K562 (cell line): ENCODE data around the gene SH3D21. TPM values are rescaled to one million over a fixed set of nuclear protein-coding genes. Genes with fewer than 3 reads are reported as not detected.

ENCODE experiments used
- ARID3A ChIP-seq: IDR thresholded peaks from 2 replicates; pipeline ENCODE4 v1.6.1; 2012; ENCODE audit warnings: low read depth, low read length, improper control_type of control experiment, borderline replicate concordance
- CBX3 ChIP-seq, 2 experiments: IDR thresholded peaks; 1 replicate in 1 of 2; 2 replicates in 1 of 2; pipeline ENCODE4 v1.6.1; 2012; ENCODE audit warnings: inconsistent platforms in 2 of 2, low read length in 2 of 2, borderline replicate concordance in 1 of 2, control low read depth in 1 of 2
- GABPB1 ChIP-seq: sonication (generic); formaldehyde crosslinking; IDR thresholded peaks from 2 replicates; pipeline ENCODE4 v1.8.0; 2022; ENCODE audit warnings: mild to moderate bottlenecking, missing genetic modification reagents
- GMEB1 ChIP-seq: fragments of 250-450 bp; sonication (Bioruptor Pico); IDR thresholded peaks from 2 replicates; pipeline ENCODE4 v1.4.0; 2020; ENCODE audit warnings: mild to moderate bottlenecking
- GTF2E2 ChIP-seq: fragments of 200-800 bp; sonication (Bioruptor generic); IDR thresholded peaks from 2 replicates; pipeline ENCODE4 v1.6.1; 2016; ENCODE audit warnings: missing genetic modification characterization, missing compliant biosample characterization
- KDM1A ChIP-seq, 2 experiments: fragments of 450-650 bp; IDR thresholded peaks; 2 replicates each; pipeline ENCODE4 v1.6.1; 2016; ENCODE audit warnings: mild to moderate bottlenecking in 2 of 2
- MAFK ChIP-seq: IDR thresholded peaks from 2 replicates; pipeline ENCODE4 v1.6.1; 2011; ENCODE audit warnings: low read length, improper control_type of control experiment
- MED1 ChIP-seq: sonication (generic); formaldehyde crosslinking; IDR thresholded peaks from 2 replicates; pipeline ENCODE4 v1.8.1; 2023; ENCODE audit warnings: missing genetic modification reagents, borderline replicate concordance
- MEF2D ChIP-seq: conservative IDR thresholded peaks from 2 replicates; pipeline ENCODE4 v1.6.1; 2016; ENCODE audit warnings: low read depth, missing genetic modification characterization, missing compliant biosample characterization
- NFIX ChIP-seq: fragments of 250-450 bp; sonication (Bioruptor Pico); IDR thresholded peaks from 2 replicates; pipeline ENCODE4 v1.4.0; 2020; ENCODE audit warnings: low read depth, mild to moderate bottlenecking, moderate library complexity
- SMC3 ChIP-seq: conservative IDR thresholded peaks from 2 replicates; pipeline ENCODE4 v1.6.1; 2011; ENCODE audit warnings: low read depth, low read length, improper control_type of control experiment; ENCODE audit not compliant: insufficient read depth
- STAG1 ChIP-seq: sonication (generic); formaldehyde crosslinking; IDR thresholded peaks from 2 replicates; pipeline ENCODE4 v1.5.0; 2020; ENCODE audit warnings: missing genetic modification reagents, borderline replicate concordance
- ZMIZ1 ChIP-seq, 2 experiments: fragments of 150-350 bp in 1 of 2; IDR thresholded peaks; 2 replicates each; pipeline ENCODE4 v1.6.1; 2012 to 2016; ENCODE audit warnings: low read depth in 2 of 2, low read length in 2 of 2, mild to moderate bottlenecking in 1 of 2, moderate library complexity in 1 of 2
- ZNF134 ChIP-seq: fragments of 250-450 bp; sonication (Bioruptor Pico); conservative IDR thresholded peaks from 2 replicates; pipeline ENCODE4 v1.4.0; 2020
- polyA plus RNA-seq, 8 experiments: library from polyadenylated mRNA; depleted of rRNA in 4 of 8; stranded (reverse) in 5 of 8; unstranded in 3 of 8; fragments of >200 nt; fragmentation: Nextera tagmentation in 2 of 8; fragmentation: Illumina TruSeq in 1 of 8; extraction: Ambion mirVana in 2 of 8; extraction: Trizol in 1 of 8; gene quantifications; 2 replicates each; pipeline versions ENCODE4 v1.2.1 to v1.2.3, GENCODE V29; 2011 to 2014; ENCODE audit warnings: inconsistent platforms in 1 of 8, missing spikeins in 1 of 8
- total RNA-seq, 7 experiments: library from RNA; depleted of rRNA in 6 of 7; stranded (reverse); fragments of >200 nt in 6 of 7; fragmentation: Illumina TruSeq in 2 of 7; extraction: Trizol in 2 of 7; gene quantifications; 2 replicates each; pipeline versions ENCODE4 v1.2.1 to v1.2.3, GENCODE V29; 2011 to 2021; ENCODE audit warnings: low replicate concordance in 1 of 7
- TF ChIP-seq, protein P1 (sequence below): fragments of 450-650 bp; formaldehyde crosslinking; IDR thresholded peaks from 2 replicates; pipeline ENCODE4 v1.4.0; 2020; ENCODE audit warnings: mild to moderate bottlenecking, moderate library complexity
- TF ChIP-seq, protein P2 (sequence below): sonication (generic); formaldehyde crosslinking; IDR thresholded peaks from 2 replicates; pipeline ENCODE4 v1.8.1; 2023; ENCODE audit warnings: mild to moderate bottlenecking, missing genetic modification reagents

The SH3D21 gene
- total and polyA plus RNA-seq, 9 of the 15 experiments (the other 6 are each of a cell fraction or from before 2014, with no cell fraction given): 0.01 to 4.7 (median 1.8) TPM

GRCh38 chr1:36369061-36369861 is 63.1 kb downstream of the SH3D21 start (continued):
- TF ChIP-seq GMEB1 (CRISPR knock-in tag) (no peak), SMC3 (peak; percentile 76), MAFK (no peak), STAG1 (CRISPR knock-in tag) (no peak), ZNF134 (CRISPR knock-in tag) (no peak), CBX3 (IDR thresholded peaks at IDR 0.05; ENCODE audit: borderline replicate concordance in 1 of 2, low read length in 2 of 2) (0 out of 3 replicates have a peak, but pooled peaks of 1 of the 2 experiments have one; percentile 41), NFIX (CRISPR knock-in tag) (no peak), KDM1A (IDR thresholded peaks at IDR 0.05) (no peak), ARID3A (0 out of 2 replicates have a peak, but pooled peaks have one; percentile 27), MED1 (CRISPR knock-in tag) (no peak), GTF2E2 (tag) (no peak), MEF2D (tag) (no peak), ZMIZ1 (IDR thresholded peaks at IDR 0.05; ENCODE audit: low read depth in 2 of 2, low read length in 2 of 2) (peak in 1 of 2 experiments; percentile 25; a peak in 1 of 4 replicates), GABPB1 (CRISPR knock-in tag) (peak; percentile 51; the same call in 1 of the 2 replicates)
- TF ChIP-seq, protein P1, sequence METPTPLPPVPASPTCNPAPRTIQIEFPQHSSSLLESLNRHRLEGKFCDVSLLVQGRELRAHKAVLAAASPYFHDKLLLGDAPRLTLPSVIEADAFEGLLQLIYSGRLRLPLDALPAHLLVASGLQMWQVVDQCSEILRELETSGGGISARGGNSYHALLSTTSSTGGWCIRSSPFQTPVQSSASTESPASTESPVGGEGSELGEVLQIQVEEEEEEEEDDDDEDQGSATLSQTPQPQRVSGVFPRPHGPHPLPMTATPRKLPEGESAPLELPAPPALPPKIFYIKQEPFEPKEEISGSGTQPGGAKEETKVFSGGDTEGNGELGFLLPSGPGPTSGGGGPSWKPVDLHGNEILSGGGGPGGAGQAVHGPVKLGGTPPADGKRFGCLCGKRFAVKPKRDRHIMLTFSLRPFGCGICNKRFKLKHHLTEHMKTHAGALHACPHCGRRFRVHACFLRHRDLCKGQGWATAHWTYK (CRISPR knock-in tag): 0 out of 2 replicates have a peak, but pooled peaks have one; percentile 55
- TF ChIP-seq, protein P2, sequence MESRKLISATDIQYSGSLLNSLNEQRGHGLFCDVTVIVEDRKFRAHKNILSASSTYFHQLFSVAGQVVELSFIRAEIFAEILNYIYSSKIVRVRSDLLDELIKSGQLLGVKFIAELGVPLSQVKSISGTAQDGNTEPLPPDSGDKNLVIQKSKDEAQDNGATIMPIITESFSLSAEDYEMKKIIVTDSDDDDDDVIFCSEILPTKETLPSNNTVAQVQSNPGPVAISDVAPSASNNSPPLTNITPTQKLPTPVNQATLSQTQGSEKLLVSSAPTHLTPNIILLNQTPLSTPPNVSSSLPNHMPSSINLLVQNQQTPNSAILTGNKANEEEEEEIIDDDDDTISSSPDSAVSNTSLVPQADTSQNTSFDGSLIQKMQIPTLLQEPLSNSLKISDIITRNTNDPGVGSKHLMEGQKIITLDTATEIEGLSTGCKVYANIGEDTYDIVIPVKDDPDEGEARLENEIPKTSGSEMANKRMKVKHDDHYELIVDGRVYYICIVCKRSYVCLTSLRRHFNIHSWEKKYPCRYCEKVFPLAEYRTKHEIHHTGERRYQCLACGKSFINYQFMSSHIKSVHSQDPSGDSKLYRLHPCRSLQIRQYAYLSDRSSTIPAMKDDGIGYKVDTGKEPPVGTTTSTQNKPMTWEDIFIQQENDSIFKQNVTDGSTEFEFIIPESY: no peak
